A673 (cell line): ENCODE data around the gene AKTIP.

Experiments
- EZH2 ChIP-seq: fragments of 200-600 bp; sonication (generic); IDR thresholded peaks from 2 replicates; pipeline ENCODE4 v1.6.1; 2017; ENCODE audit warnings: borderline replicate concordance, low read depth, mild to moderate bottlenecking, mixed read lengths, antibody characterized with exemption, low read length; ENCODE audit not compliant: poor library complexity, severe bottlenecking
- TF ChIP-seq, protein P1 (sequence below): fragments of 300-800, 200-600 bp; sonication (generic); conservative IDR thresholded peaks from 2 replicates; pipeline ENCODE4 v1.5.1; 2017; ENCODE audit warnings: low read depth, mild to moderate bottlenecking, antibody characterized with exemption, low read length, moderate library complexity, mixed read lengths

DNA sequence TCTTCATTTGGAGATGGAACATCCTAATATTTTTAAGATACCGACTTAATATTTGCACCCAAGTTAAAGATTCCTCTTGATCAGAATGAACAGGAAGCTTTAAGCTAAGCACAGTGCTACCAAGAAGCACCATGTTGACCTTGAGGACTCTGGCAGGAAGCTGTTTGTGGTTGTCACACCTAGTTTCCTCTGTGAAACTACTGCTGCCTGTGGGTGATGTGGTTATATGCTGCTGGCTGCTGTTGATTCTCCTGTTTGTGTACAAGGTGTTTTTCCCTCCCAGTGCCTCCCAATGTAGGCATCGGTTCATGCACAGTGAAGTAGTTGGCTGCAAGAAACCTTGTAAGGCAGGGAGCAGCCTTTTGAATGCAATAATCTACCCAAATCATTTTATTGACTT lies 45.3 kb downstream of the AKTIP start:
- TF ChIP-seq, protein P1, sequence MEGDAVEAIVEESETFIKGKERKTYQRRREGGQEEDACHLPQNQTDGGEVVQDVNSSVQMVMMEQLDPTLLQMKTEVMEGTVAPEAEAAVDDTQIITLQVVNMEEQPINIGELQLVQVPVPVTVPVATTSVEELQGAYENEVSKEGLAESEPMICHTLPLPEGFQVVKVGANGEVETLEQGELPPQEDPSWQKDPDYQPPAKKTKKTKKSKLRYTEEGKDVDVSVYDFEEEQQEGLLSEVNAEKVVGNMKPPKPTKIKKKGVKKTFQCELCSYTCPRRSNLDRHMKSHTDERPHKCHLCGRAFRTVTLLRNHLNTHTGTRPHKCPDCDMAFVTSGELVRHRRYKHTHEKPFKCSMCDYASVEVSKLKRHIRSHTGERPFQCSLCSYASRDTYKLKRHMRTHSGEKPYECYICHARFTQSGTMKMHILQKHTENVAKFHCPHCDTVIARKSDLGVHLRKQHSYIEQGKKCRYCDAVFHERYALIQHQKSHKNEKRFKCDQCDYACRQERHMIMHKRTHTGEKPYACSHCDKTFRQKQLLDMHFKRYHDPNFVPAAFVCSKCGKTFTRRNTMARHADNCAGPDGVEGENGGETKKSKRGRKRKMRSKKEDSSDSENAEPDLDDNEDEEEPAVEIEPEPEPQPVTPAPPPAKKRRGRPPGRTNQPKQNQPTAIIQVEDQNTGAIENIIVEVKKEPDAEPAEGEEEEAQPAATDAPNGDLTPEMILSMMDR = no peak
- no peak for TF ChIP-seq EZH2
